ENCODE results near the gene LAMC1.

The LAMC1 gene

DNA sequence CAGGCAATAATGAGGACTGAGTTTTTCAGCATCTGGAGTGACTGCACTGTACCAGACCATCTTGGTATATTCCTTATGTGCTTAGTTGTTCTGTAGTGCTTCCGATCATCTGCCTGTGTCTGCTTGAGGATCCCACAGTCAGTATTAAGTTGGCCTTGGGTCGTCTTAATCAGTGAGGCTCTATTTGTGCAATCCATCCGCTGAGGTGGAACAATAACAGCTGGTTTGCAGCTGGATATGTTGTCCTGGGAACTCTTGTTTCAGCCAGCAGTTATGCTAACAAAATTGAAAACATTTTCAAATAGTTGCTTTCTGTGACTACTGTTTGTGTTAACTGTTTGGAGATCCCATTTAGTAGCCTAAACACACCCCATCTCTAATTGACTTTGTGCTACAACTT, 73.7 kb downstream of the LAMC1 start:
- POLR2A ChIA-PET = no interaction called here
- no peak for DNase-seq
- 96% methylated on average over 3 of the region's 3 CpGs for WGBS (ENCODE audit: insufficient coverage)
- CTCF ChIA-PET = no interaction called here
- Histone ChIP-seq H3K9me3 (ENCODE audit: control extremely low read depth in 1 of 5, control insufficient read depth in 4 of 5, insufficient read depth in 2 of 5, low read depth in 1 of 5, low read length in 4 of 5) (no peaks in the 10 kb centered on the region), H3K4me1 (ENCODE audit: control extremely low read depth in 1 of 4, control insufficient read depth in 4 of 4, insufficient read depth in 4 of 4, low read length in 3 of 4) (no peaks in the 10 kb centered on the region), H3K27ac (ENCODE audit: insufficient read depth in 1 of 2, low read depth in 1 of 2, low read length in 2 of 2, poor library complexity in 1 of 2, severe bottlenecking in 2 of 2) (no peak overlapping the region), H3K4me3 (ENCODE audit: control insufficient read depth in 1 of 7, extremely low read depth in 1 of 7, insufficient read depth in 4 of 7, low read depth in 2 of 7, low read length in 6 of 7) (no peak overlapping the region), H3K36me3 (ENCODE audit: control insufficient read depth in 4 of 4, insufficient read depth in 4 of 4, low read length in 3 of 4) (no peaks in the 10 kb centered on the region), H3K27me3 (replicated peaks in 2 of 5; ENCODE audit: control insufficient read depth in 4 of 5, insufficient read depth in 5 of 5, low read length in 4 of 5) (no peaks in the 10 kb centered on the region)

DNA sequence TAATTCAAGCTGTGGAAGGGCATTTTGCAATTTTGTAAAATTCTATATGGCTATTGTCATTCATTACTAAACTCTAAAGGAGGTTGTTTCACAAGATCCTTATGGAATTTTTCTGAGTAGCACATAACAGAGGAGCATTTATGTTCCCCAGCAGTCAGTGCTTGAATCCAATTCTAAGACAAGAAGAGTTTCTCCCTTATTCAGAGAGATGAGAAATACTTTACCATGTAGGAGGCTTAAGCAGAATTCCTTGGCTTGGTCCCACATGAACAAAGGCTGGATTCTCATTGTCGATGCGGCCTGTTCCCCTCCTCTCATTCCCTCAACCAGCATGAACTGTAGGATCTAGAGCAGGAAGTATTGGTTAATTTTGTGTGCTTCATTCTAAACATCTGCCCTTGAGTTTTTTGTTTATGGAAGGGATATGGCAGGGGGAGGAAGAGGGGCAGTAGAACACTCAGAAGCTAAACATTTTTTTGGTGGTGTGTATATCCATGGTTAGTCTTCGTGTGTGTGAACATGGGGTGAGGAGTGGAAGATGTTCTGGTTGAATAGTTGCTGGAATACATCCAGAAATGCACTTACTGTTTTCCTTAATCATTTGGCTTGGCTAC, 74.3 kb downstream of the LAMC1 start:
- Histone ChIP-seq H3K4me1 (ENCODE audit: control extremely low read depth in 1 of 4, control insufficient read depth in 4 of 4, insufficient read depth in 4 of 4, low read length in 3 of 4) (no peaks in the 10 kb centered on the region), H3K4me3 (ENCODE audit: control insufficient read depth in 1 of 7, extremely low read depth in 1 of 7, insufficient read depth in 4 of 7, low read depth in 2 of 7, low read length in 6 of 7) (no peak overlapping the region), H3K9me3 (ENCODE audit: control extremely low read depth in 1 of 5, control insufficient read depth in 4 of 5, insufficient read depth in 2 of 5, low read depth in 1 of 5, low read length in 4 of 5) (no peaks in the 10 kb centered on the region), H3K27ac (ENCODE audit: insufficient read depth in 1 of 2, low read depth in 1 of 2, low read length in 2 of 2, poor library complexity in 1 of 2, severe bottlenecking in 2 of 2) (no peak overlapping the region), H3K27me3 (replicated peaks in 2 of 5; ENCODE audit: control insufficient read depth in 4 of 5, insufficient read depth in 5 of 5, low read length in 4 of 5) (no peaks in the 10 kb centered on the region), H3K36me3 (ENCODE audit: control insufficient read depth in 4 of 4, insufficient read depth in 4 of 4, low read length in 3 of 4) (no peaks in the 10 kb centered on the region)
- DNase-seq = no peak
- POLR2A ChIA-PET = no interaction called here
- CTCF ChIA-PET = no interaction called here
- no CpG with 5 or more reads among the region's 3 CpGs for WGBS (ENCODE audit: insufficient coverage)

DNA sequence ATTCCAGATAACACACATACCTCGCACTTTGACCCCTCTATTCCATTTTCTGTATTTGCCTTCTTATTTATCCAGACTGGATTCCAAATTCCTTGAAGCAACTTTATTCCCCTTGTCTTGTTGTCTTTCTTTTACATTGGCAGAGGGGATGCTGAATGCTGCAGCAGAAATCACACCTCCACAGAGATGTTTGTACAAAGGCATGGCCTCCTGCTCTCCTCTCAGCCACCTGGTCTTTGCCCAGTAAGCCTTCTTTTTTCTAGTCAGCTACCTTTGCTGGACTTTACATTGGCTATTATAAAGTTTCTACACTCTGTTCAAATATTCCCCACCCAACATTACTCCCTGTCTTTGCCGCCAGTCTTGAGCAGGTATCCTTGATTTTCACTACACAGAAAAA, 75.1 kb downstream of the LAMC1 start:
- Histone ChIP-seq H3K4me3 (ENCODE audit: control insufficient read depth in 1 of 7, extremely low read depth in 1 of 7, insufficient read depth in 4 of 7, low read depth in 2 of 7, low read length in 6 of 7) (no peak overlapping the region), H3K36me3 (ENCODE audit: control insufficient read depth in 4 of 4, insufficient read depth in 4 of 4, low read length in 3 of 4) (peaks cover 0 to 2% (median 0%) of the 10 kb centered on the region in 4 experiments), H3K4me1 (ENCODE audit: control extremely low read depth in 1 of 4, control insufficient read depth in 4 of 4, insufficient read depth in 4 of 4, low read length in 3 of 4) (no peaks in the 10 kb centered on the region), H3K9me3 (ENCODE audit: control extremely low read depth in 1 of 5, control insufficient read depth in 4 of 5, insufficient read depth in 2 of 5, low read depth in 1 of 5, low read length in 4 of 5) (no peaks in the 10 kb centered on the region), H3K27me3 (replicated peaks in 2 of 5; ENCODE audit: control insufficient read depth in 4 of 5, insufficient read depth in 5 of 5, low read length in 4 of 5) (no peaks in the 10 kb centered on the region), H3K27ac (ENCODE audit: insufficient read depth in 1 of 2, low read depth in 1 of 2, low read length in 2 of 2, poor library complexity in 1 of 2, severe bottlenecking in 2 of 2) (no peak overlapping the region)
- 100% methylated on average over 2 of the region's 2 CpGs for WGBS (ENCODE audit: insufficient coverage)
- ChIA-PET POLR2A (no interaction called here), CTCF (no interaction called here)
- DNase-seq = no peak

DNA sequence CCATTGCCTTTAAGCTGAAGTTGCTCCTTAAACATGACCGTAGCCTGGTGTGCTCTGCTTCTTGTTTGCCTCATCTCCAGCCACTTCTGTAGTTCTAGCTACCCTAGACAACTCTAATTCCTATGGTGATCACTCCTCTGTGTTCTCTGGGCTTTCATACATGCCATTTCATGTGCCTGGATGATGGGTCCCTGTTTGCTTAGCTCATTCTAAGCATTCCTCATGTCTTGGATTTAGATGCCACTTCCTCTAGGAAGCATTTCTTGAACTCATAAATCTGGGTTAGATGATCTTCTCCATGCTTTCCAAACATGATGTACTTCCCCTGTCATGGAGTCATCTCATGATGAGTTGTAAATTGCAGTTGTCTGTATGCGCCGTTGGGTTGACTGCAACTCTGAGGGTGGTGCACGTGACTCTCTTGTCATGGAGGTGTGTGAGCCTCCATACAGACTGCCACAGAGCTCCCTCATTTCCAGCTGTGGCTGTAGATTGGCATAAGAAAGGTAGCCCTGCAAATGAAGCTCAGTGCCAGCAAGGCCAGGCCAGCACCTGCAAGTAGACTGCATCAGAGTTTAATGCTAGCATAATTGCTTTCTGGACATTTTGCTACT, 77.2 kb downstream of the LAMC1 start:
- no peak for DNase-seq
- Histone ChIP-seq H3K4me3 (ENCODE audit: control insufficient read depth in 1 of 7, extremely low read depth in 1 of 7, insufficient read depth in 4 of 7, low read depth in 2 of 7, low read length in 6 of 7) (no peak overlapping the region), H3K36me3 (ENCODE audit: control insufficient read depth in 4 of 4, insufficient read depth in 4 of 4, low read length in 3 of 4) (peaks cover 0 to 8% (median 0%) of the 10 kb centered on the region in 4 experiments), H3K27me3 (replicated peaks in 2 of 5; ENCODE audit: control insufficient read depth in 4 of 5, insufficient read depth in 5 of 5, low read length in 4 of 5) (no peaks in the 10 kb centered on the region), H3K4me1 (ENCODE audit: control extremely low read depth in 1 of 4, control insufficient read depth in 4 of 4, insufficient read depth in 4 of 4, low read length in 3 of 4) (no peaks in the 10 kb centered on the region), H3K9me3 (ENCODE audit: control extremely low read depth in 1 of 5, control insufficient read depth in 4 of 5, insufficient read depth in 2 of 5, low read depth in 1 of 5, low read length in 4 of 5) (no peaks in the 10 kb centered on the region), H3K27ac (ENCODE audit: insufficient read depth in 1 of 2, low read depth in 1 of 2, low read length in 2 of 2, poor library complexity in 1 of 2, severe bottlenecking in 2 of 2) (no peak overlapping the region)
- 100% methylated on average over 4 of the region's 4 CpGs for WGBS (ENCODE audit: insufficient coverage)
- CTCF ChIA-PET = no interaction called here
- POLR2A ChIA-PET = no interaction called here

DNA sequence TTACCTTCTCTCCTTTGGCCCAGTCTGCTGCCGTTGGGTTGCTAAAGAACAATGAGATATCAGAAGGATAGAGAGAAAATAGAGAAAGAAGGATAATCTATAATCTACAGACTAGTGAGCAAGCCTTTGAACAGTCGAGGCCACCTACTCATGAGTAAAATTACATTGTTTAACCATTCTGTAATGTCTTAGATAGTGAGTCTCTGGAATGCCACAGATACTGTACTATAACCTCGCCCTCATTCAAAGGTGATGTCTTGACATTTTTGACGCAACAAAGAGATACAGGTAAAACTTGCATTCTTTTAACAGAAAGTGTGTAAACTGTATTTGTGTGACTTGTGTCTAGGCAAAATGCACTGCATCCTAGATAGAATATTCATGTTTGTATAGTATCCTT, 77.9 kb downstream of the LAMC1 start:
- Histone ChIP-seq H3K27me3 (replicated peaks in 2 of 5; ENCODE audit: control insufficient read depth in 4 of 5, insufficient read depth in 5 of 5, low read length in 4 of 5) (no peaks in the 10 kb centered on the region), H3K9me3 (ENCODE audit: control extremely low read depth in 1 of 5, control insufficient read depth in 4 of 5, insufficient read depth in 2 of 5, low read depth in 1 of 5, low read length in 4 of 5) (no peaks in the 10 kb centered on the region), H3K4me1 (ENCODE audit: control extremely low read depth in 1 of 4, control insufficient read depth in 4 of 4, insufficient read depth in 4 of 4, low read length in 3 of 4) (no peaks in the 10 kb centered on the region), H3K4me3 (ENCODE audit: control insufficient read depth in 1 of 7, extremely low read depth in 1 of 7, insufficient read depth in 4 of 7, low read depth in 2 of 7, low read length in 6 of 7) (no peak overlapping the region), H3K27ac (ENCODE audit: insufficient read depth in 1 of 2, low read depth in 1 of 2, low read length in 2 of 2, poor library complexity in 1 of 2, severe bottlenecking in 2 of 2) (no peak overlapping the region), H3K36me3 (ENCODE audit: control insufficient read depth in 4 of 4, insufficient read depth in 4 of 4, low read length in 3 of 4) (peaks cover 0 to 8% (median 0%) of the 10 kb centered on the region in 4 experiments)
- ChIA-PET CTCF (no interaction called here), POLR2A (no interaction called here)
- no peak for DNase-seq
- 94% methylated on average over 2 of the region's 4 CpGs for WGBS (ENCODE audit: insufficient coverage)

DNA sequence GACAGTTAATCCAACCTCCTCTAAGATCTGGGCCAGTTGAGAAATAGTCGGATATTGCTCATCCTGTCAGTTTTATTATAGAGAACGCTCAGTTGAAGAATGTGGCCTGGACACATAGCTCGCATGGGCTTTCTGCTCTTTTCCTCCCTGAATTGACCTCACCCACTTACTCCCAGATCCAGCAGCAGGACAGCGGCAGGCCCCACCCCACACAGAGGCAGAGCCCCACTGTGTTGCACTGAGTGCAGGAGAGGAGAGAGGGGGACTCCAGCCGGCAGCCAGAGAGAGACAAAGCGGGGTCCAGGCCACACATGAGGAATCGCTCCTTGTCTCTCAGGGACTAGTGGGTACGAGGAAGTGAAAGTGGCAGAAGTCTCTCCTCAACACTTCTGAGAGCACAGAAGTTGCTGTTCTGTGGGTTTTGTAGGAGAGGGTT, 78.6 kb downstream of the LAMC1 start:
- Histone ChIP-seq H3K36me3 (ENCODE audit: control insufficient read depth in 4 of 4, insufficient read depth in 4 of 4, low read length in 3 of 4) (peaks cover 0 to 8% (median 0%) of the 10 kb centered on the region in 4 experiments), H3K27me3 (replicated peaks in 2 of 5; ENCODE audit: control insufficient read depth in 4 of 5, insufficient read depth in 5 of 5, low read length in 4 of 5) (no peaks in the 10 kb centered on the region), H3K9me3 (ENCODE audit: control extremely low read depth in 1 of 5, control insufficient read depth in 4 of 5, insufficient read depth in 2 of 5, low read depth in 1 of 5, low read length in 4 of 5) (no peaks in the 10 kb centered on the region), H3K27ac (ENCODE audit: insufficient read depth in 1 of 2, low read depth in 1 of 2, low read length in 2 of 2, poor library complexity in 1 of 2, severe bottlenecking in 2 of 2) (no peak overlapping the region), H3K4me3 (ENCODE audit: control insufficient read depth in 1 of 7, extremely low read depth in 1 of 7, insufficient read depth in 4 of 7, low read depth in 2 of 7, low read length in 6 of 7) (no peak overlapping the region), H3K4me1 (ENCODE audit: control extremely low read depth in 1 of 4, control insufficient read depth in 4 of 4, insufficient read depth in 4 of 4, low read length in 3 of 4) (no peaks in the 10 kb centered on the region)
- 83% methylated on average over 6 of the region's 8 CpGs for WGBS (ENCODE audit: insufficient coverage)
- ChIA-PET POLR2A (no interaction called here), CTCF (no interaction called here)
- no peak for DNase-seq

DNA sequence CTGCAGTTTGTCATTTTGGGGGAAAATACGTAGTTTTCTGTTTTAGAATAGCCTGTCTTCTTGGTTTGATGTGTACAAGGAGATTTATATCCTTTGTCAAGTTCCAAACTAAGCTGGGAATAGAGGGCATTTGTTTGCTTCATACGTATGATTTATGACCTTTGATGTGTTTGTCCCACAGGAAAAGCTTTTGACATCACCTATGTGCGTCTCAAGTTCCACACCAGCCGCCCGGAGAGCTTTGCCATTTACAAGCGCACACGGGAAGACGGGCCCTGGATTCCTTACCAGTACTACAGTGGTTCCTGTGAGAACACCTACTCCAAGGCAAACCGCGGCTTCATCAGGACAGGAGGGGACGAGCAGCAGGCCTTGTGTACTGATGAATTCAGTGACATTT, 79.9 kb downstream of the LAMC1 start:
- ChIA-PET CTCF (no interaction called here), POLR2A (no interaction called here)
- H3K27me3 ChIP-seq (replicated peaks in 2 of 5; ENCODE audit: control insufficient read depth in 4 of 5, insufficient read depth in 5 of 5, low read length in 4 of 5) = no peaks in the 10 kb centered on the region
- H3K9me3 ChIP-seq (ENCODE audit: control extremely low read depth in 1 of 5, control insufficient read depth in 4 of 5, insufficient read depth in 2 of 5, low read depth in 1 of 5, low read length in 4 of 5) = no peaks in the 10 kb centered on the region
- H3K36me3 ChIP-seq (ENCODE audit: control insufficient read depth in 4 of 4, insufficient read depth in 4 of 4, low read length in 3 of 4) = peaks cover 0 to 8% (median 0%) of the 10 kb centered on the region in 4 experiments
- H3K4me1 ChIP-seq (ENCODE audit: control extremely low read depth in 1 of 4, control insufficient read depth in 4 of 4, insufficient read depth in 4 of 4, low read length in 3 of 4) = no peaks in the 10 kb centered on the region
- no peak for DNase-seq
- WGBS (ENCODE audit: insufficient coverage) = 97% methylated on average over 11 of the region's 11 CpGs
- no peak overlapping the region for H3K4me3 ChIP-seq (ENCODE audit: control insufficient read depth in 1 of 7, extremely low read depth in 1 of 7, insufficient read depth in 4 of 7, low read depth in 2 of 7, low read length in 6 of 7)
- no peak overlapping the region for H3K27ac ChIP-seq (ENCODE audit: insufficient read depth in 1 of 2, low read depth in 1 of 2, low read length in 2 of 2, poor library complexity in 1 of 2, severe bottlenecking in 2 of 2)
